ENCODE data around the gene ZDBF2. TPM values are rescaled to one million over a fixed set of nuclear protein-coding genes. Genes with fewer than 3 reads are reported as not detected.

ZDBF2 gene
- total and polyA plus RNA-seq, 2 of the 8 experiments (the other 6 are each of a cell fraction or from before 2014, with no cell fraction given) = 1.5 to 17.2 TPM

DNA sequence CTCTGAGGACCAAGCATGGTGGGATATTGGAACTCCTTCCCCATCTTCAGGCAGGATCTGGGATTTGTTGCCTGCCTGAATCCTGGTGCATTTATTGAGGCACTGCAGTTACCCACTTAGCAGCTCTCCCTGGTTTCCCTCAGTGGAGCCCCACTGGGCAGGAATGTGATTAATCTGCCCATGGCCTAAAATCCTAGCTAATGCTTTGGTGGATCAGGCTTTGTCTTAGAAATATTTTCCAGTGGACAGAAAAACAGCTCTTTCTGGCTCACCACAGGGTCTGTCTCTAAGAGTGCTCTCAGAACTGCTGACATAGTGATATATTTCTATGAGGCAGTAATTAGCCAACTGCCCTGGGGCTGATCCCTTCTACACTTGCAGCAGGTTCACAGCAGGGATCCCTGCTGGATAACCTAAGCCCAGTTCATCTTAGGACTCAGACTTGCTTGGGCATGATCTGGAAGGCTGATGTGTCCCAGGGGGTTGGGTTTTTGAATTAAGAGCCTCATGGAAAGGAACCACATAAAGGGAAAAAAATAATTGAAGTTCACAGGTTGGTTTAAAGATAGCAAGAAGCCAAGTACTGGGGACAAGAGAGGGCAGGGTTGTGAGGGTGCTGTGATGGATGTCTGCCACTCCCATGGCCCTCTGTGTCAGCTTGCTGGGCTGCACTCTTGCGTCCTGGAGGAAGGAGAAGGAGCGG is 44.3 kb upstream of the ZDBF2 start (continued):
- no peak for TF ChIP-seq CTBP2 (IDR thresholded peaks at IDR 0.05; ENCODE audit: borderline replicate concordance, insufficient read depth, insufficient read length, low read length)
- no peak for TF ChIP-seq CHD2 (IDR thresholded peaks at IDR 0.05; ENCODE audit: low read length)
- TF ChIP-seq FOSL1 (IDR thresholded peaks at IDR 0.05; ENCODE audit: insufficient read depth, low read depth, low read length) = no peak
- TF ChIP-seq RBBP5 (IDR thresholded peaks at IDR 0.05; ENCODE audit: borderline replicate concordance, low read depth, low read length) = no peak
- TF ChIP-seq POLR2A (IDR thresholded peaks at IDR 0.05; ENCODE audit: control extremely low read depth in 1 of 2, low read depth in 2 of 2, low read length in 2 of 2) = no peak
- TF ChIP-seq CHD1 (IDR thresholded peaks at IDR 0.05; ENCODE audit: low read depth, low read length) = no peak
- TF ChIP-seq SIN3A (conservative IDR thresholded peaks at IDR 0.05 in 1 of 2, IDR thresholded peaks at IDR 0.05 in 1 of 2; ENCODE audit: low read depth in 1 of 2, low read length in 2 of 2) = no peak
- no peak for TF ChIP-seq BACH1 (IDR thresholded peaks at IDR 0.05; ENCODE audit: low read length)
- no peak for TF ChIP-seq TCF12 (IDR thresholded peaks at IDR 0.05; ENCODE audit: low read depth, low read length)
- no peak for TF ChIP-seq POLR2AphosphoS5 (IDR thresholded peaks at IDR 0.05; ENCODE audit: low read depth, low read length)
- peak; percentile 21 for TF ChIP-seq NANOG (IDR thresholded peaks at IDR 0.05; ENCODE audit: insufficient read depth, low read depth, low read length, poor library complexity, severe bottlenecking)
- TF ChIP-seq RAD21 (IDR thresholded peaks at IDR 0.05 in 1 of 2, conservative IDR thresholded peaks at IDR 0.05 in 1 of 2; ENCODE audit: low read depth in 2 of 2, low read length in 2 of 2) = peak; percentile 55 to 58
- peak; percentile 30; the same call in 1 of the 2 replicates for TF ChIP-seq MAFK (IDR thresholded peaks at IDR 0.05; ENCODE audit: low read depth, low read length)
- peak in 1 of 2 experiments; percentile 33 for TF ChIP-seq BCL11A (IDR thresholded peaks at IDR 0.05; ENCODE audit: low read depth in 2 of 2, low read length in 2 of 2)
- no peak for TF ChIP-seq CREB1 (IDR thresholded peaks at IDR 0.05)

Measured in H1 (cell line).